HG03558 (cell line): ENCODE data around the gene PPP4R3A.
A peak's percentile ranks its signal among the peaks of the same experiment; 100 is the strongest.
"Not testable (repeated sequence)": the region's sequence is repeated elsewhere in the genome, so short reads cannot be mapped to it uniquely, and the experiment has no call there.

Experiments
- ATAC-seq: cut with Tn5 transposase; IDR thresholded peaks from one replicate; pipeline ENCODE4 v1.9.1; 2021; ENCODE audit warnings: moderate number of reproducible peaks; ENCODE audit not compliant: unreplicated experiment; ENCODE audit errors: extremely low read depth

PPP4R3A gene

DNA sequence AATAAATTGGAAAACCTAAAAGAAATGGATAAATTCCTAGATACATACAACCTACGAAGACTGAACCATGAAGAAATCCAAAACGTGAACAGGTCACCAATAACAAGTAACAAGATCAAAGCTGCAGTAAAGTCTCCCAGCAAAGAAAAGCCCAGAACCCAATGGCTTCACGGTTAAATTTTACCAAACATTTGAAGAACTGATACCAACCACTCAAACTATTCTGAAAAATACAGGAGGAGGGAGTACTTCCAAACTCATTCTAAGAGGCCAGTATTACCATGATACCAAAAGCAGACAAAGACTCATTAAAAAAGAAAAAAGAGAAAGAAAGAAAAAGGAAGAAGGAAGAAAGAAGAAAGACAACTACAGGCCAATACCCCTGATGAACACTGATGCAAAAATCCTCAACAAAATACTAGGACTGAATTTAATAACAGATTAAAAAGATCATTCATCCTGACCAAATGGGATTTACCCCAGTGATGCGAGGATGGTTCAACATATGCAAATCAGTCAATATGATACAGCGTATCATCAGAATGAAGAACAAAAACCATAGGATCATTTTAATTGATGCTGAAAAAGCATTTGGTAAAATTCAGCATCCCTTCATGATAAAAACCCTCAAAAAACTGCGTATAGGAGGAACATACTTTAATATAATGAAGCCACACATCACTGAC lies 65.6 kb downstream of the PPP4R3A start:
- no peak for ATAC-seq

DNA sequence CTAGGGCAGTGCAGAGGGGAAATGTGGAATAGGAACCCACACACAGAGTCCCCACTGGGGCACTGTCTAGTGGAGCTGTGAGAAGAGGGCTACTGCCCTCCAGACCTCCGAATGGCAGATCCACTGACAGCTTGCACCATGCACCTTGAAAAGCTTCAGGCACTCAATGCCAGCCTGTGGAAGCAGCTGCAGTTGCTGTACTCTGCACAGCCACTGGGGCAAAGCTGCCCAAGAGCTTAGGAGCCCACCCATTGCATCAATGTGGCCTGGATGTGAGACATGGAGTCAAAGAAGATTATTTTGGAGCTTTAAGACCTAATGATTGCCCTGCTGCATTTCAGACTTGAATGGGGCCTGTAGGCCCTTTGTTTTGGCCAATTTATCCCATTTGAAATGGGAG lies 70.8 kb downstream of the PPP4R3A start:
- ATAC-seq: no peak

DNA sequence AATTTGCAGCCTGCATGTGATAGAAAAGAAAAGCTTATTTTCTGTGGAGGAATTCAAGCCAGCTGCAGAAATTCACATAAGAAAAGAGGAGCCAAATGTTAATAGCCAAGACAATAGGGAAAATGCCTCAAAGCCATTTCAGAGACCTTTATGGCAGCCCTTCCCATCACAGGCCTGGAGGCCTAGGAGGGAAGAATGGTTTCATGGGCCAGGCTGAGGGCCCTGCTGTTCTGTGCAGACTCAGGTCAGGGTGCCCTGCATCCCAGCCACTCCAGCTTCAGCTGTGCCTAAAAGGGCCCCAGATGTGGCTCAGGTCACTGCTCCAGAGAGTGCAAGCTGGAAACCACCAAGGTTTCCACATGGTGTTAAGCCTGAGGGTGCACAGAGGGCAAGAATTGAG lies 71.3 kb downstream of the PPP4R3A start:
- no peak for ATAC-seq

DNA sequence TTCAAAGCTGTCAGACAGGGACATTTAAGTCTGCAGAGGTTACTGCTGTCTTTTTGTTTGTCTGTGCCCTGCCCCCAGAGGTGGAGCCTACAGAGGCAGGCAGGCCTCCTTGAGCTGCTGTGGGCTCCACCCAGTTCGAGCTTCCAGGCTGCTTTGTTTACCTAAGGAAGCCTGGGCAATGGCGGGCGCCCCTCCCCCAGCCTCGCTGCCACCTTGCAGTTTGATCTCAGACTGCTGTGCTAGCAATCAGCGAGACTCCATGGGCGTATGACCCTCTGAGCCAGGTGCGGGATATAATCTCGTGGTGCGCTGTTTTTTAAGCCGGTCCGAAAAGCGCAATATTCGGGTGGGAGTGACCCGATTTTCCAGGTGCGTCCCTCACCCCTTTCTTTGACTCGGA lies 73.8 kb downstream of the PPP4R3A start:
- not testable (repeated sequence) for ATAC-seq

DNA sequence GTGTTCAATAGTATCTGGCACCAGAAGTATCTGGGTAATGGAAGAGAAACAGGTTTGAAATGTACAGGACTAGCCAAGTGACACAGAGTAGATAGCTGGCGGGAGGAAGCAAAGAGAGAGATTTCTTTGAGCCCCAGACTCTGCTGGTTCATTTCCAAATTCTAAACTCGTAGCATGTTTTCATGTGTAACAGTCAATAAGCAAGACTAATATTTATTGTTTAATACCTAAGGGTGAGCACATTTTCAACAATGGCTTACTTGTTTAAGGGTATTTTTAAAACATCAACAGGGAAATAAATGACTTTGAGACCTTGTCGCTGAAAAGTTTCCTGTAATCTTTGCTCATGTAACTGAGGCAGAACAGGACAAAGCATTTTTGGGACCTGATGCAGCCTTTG lies 80.7 kb downstream of the PPP4R3A start:
- no peak for ATAC-seq

DNA sequence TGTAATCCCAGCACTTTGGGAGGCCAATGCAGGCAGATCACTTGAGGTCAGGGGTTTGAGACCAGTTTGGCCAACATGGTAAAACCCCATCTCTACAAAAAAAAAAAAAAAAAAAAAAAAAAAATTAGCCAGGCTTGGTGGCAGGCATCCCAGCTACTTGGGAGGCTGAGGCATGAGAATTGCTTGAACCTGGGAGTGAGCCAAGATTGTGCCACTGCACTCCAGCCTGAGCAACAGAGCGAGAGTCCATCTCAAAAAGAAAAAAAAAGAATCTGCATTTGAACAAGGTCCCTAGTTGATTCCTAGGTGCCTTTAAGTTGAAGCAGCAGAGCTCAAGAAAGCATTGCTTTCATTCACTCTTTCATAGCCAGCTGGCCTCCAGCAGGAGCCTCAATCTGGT lies 81.2 kb downstream of the PPP4R3A start:
- ATAC-seq: not testable (repeated sequence)

DNA sequence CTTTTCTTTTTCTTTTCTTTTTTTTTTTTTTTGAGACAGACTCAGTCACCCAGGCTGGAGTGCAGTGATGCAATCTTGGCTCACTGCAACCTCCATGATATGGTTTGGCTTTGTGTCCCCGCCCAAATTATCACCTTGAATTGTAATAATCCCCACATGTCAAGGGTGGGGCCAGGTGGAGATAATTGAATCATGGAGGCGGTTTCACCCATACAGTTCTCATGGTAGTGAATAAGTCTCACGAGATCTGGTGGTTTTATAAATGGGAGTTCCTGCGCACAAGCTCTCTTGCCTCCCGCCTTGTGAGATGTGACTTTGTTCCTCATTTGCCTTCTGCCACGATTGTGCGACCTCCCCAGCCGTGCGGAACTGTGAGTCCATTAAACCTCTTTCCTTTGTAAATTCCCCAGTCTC lies 84.6 kb downstream of the PPP4R3A start:
- not testable (repeated sequence) for ATAC-seq

DNA sequence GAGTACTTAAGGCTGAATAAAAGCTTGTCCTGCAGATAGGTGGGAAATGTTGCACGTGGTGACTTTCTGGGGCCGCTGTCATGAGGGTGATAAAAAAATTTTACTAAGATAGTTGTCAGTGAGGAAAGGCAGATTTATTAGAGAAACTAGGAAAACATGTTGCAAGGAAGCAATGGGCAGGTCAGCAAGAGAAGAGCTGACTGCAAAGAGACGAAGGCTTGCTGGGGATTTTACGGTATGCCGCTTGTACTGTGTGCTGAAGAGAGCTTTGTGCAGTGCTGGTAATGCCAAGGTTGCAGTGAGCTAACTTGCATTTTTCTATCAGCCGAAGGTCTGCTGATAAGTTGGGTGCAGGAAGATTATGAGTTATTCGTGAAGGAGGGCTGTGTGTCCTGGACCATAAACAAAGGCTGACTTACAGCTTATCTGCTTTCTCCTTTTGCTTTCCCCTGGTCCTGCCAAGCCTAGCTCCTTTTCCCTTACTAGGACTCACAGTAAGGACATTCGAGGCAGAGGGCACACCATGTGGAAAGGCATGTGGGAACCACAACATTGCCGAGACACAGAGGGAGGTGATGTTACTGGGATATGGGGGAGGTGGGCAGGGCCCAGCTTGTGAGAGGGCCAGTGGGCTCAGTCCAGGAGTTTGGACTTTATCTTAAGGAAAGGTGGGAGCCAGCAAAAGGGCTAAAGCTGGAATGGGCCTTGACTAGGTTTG lies 85.1 kb downstream of the PPP4R3A start:
- ATAC-seq: no peak

DNA sequence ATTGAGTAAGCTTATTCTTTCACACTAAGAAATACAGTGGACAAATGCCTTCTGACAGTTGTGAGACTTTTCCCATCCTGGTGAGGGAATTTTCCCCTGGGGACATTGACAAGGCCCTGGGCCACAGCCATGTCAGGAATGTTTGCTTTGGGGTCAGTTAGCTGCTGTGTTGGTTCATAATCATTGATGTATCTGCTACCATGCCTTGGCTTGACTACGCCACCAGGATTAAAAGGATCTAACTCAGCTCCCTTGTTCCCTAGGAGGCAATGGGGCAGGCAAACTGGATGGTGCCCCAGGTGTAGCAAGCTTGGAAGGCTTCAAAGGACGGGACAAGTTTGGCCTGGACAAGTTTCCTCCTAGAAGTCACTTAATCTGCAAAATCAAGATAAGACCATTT lies 89.4 kb downstream of the PPP4R3A start:
- ATAC-seq: no peak

DNA sequence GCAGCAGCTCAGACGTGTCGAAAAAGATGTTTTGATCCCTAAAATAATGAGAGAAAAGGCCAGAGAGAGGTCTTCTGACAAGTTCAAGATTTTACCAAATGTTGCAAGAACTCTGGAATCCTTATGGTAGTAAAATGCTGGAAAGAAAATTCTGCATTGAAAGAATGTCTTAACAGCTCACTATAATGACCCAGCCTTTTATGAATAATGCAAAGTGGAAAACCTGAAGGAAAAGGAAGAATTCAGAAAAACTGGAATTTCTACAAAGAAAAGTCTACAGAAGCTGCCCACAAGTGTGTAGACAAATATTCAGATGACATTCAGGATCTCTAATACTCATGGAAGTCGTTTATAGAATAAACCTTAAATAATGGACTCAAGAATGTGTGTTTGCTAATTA lies 90.7 kb downstream of the PPP4R3A start:
- no peak for ATAC-seq

DNA sequence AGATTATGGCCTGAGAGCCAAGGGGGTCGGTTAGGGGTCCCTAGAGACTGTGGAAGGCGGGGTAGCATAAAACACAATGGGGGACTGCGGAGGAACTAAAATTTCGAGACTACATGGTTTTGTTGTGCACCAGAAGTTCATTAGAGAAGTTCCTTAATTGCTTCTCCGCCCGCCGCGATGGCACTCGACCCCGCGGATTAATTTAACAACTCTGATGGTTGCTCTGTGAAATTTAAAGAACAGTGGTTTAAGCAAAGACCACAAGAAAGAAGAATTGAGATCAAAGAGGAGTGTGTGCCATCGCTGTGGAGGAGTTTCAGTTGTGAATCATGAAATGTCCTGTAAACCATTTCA lies 91.1 kb downstream of the PPP4R3A start:
- ATAC-seq: no peak

DNA sequence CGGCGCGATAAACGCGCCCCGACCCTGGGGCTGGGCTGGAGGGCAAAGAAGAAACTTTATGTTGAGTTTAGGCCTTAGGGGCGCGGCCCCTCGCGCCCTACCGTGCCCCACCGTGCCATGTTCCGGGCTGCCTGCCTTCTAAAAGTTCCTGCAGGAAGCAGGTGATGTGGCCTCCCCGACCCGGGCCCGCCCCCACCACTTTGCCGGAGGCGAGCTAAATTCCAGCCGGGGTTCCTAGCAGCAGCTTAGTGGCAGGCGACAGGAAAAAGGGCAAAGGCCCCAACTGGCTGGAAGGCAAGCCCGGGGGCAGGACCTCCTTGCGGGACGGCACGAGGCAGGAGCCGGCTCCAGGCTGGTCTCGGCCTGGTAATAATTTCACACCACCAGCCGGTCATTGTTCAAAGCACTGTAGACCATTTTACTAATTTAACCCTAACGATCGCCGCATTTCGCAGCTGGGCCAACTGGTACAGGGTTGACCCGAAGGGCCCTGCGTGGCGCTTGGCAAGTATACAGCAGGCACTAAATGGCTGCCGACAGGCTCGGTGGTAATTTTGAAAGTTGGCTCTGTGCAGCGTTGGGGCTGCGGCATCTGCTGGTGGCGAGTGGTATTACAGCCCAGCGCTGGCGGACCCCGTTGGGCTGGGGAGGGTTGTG lies 91.6 kb downstream of the PPP4R3A start:
- no peak for ATAC-seq

DNA sequence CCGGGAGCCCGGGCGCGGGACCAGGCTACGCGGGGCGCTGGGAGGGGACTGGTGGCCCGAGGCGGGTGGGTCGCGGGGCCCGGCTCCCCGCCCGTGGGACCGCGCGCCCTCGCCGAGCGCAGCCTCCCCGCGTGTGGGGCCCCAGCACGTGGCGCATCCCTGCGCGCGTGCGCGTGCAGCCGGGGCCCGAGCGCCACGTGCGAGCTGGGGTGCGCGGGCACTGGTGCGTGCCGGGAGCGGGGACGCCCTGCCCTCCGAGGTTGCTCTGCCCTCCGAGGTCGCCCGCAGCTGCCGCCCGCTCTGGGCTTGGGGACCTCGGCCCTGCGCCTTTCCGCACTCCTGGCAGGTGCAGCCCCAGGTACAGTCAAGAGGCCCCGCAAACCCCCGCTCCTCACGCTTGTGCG lies 92.1 kb downstream of the PPP4R3A start:
- ATAC-seq: peak; percentile 13

DNA sequence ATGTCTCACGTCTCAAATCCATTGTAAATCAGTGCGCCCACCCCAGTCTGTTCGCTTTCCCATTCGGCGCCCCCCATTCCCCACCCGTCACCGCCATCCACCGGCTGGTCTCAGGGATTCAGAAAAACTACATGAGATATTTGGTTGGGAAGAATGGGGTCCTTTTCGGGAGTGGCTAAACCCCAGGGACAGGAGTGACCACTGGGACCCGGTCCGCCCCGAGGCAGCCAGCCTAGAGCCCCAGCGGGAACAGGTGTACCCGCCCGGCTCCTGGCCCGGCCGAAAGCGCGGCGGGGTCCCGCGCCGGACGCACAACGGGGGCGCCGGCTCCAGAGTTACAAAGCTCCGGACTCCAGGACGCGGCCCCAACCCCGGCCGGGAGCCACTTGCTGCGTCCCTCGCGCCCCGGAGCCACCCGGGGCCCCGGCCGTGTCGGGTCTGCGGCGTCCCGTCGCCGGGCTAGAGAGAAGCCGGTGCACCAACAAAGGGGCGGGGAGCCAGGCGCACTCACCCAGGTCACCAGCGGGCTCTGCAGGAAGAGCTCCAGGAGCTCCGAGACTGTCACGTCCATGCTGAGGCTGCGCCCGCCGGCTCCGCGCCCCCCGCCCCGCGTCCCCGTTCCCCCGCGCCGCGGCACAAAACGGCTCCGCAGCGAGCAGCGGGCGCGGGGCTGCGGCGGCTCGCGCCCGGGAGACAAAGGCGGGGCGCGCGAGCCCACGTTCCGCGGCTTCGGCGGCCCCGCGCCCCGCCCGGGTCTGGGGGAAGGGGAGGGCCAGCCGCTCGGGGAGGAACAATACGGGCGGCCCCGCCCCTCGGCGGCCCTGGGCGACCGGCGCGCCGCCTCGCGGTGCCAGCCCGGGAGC lies 92.8 kb downstream of the PPP4R3A start, which contains the start of gene CCDC88C:
TSS of gene CCDC88C (minus strand) at position 701 of the 863 bp plus-strand sequence. CDS start at position 571, 130 bp downstream.
- peak; percentile 34 for ATAC-seq

DNA sequence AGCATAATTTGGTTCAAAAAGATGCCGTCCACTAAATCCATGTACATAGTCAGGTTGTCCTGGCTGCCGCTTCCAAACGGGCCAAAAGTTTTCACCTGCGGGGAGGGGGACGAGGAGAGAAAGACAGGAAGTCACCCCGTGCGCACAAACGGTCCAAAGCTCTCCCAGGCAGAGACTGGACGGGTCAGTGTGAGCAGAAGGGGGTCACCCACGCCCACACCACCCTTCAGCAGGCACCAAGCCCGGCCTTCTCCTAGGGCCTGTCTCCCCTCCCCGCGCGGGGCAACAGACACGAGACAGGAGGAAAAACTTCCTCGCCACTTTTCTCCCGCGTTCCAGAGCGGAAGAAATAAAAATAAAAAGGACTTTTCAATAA lies 93.4 kb downstream of the PPP4R3A start:
- ATAC-seq: no peak

DNA sequence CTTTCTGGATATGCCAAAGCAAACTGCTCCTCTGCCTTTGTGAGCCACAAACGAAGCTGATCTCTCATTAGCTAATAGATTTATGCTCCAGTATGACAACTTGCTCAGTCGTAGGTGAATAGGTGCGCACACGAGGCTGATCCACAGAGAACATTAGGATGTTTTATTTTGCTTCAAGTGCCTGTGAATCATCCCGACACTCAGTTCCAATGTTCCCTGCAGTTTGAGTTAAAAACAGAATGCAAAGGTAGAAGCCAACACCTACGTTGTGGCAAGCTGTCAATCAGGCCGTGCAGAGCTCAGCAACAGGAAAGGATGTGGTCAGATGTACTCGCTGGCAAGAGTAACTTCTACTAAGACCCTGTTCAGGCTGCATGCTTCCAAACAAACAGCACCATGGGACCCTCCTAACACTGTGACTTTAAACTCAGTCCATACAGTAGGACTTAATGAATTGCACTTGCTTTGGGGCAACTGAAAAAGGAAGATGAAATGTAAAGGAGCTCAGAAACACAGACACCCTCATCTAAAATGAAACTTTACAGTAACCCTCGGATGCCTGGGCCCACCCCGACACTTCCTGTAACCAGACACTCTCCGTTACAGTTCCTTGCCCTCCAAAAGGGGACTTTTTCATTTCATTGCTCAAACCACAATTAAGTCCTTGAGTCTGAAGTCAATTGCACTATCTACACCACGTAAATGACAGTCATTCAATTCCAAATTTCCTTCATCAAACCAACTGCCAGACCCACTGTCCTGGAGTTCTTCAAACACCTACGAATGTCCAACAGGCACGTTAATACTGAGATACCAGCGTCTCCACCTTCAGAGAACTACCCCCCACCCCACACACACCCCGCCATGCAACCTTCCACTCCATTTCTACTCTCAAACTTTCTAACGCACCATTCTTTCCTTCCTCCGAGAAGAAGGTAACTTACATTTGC lies 94.0 kb downstream of the PPP4R3A start:
- ATAC-seq: peak; percentile 35

DNA sequence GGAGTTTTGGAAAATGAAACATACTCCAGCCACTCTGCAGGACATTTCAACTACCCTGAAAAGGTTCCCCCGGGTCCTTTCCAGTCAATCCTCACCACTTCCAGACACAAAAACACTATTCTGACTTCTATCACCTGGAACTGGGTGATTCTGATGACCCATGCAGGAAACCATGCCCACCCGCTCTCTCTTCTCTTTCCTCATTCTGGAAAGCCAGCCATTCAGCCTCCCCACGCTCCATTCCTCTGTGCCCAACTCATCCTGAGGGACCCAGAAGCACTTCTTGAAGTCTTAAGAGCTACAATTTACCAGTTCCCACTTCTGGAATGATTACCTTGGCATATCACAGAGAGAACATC lies 95.7 kb downstream of the PPP4R3A start:
- ATAC-seq: no peak

DNA sequence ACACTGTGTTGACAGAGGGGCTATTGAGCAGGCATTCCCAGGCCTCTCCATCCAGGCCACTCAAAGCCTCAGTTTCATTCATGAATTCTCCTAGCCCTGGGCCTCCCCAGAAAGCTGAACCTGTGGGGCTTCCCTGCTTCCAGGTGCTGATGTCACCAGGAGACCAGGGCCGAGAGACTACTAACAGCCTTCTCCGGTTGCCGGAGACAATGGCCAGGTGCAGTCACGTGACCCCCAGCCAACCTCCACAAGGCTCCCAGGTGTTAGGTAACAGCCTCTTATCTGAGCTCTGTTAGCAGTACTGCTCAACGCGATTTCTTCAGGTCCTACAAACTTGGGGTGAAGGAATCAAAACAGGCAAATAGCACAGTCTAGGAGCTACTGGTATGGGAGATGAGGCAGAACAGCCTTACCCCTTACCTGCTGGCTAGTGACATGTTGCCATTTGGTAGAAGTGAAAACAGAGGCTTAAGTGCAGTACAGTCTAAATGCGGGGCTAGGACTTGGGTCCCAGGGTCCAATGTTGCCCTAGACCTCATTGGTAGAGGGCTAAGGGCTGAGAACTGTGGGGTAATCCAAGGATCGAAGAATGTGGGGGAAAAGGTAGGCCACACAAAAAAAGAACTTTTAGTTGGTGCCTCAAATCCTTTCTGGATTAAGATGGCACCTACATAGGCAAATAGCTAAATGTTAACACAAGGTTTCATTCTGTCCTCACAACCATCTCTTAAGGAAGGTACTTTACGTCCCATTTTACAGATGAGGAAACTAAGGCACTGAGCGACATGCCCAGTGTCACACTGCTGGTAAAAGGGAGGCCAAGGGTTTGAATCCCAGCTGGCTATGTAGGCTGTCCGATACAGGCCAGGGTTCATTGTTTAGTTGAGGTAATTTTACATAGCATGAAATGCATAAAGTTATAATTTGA lies 96.3 kb downstream of the PPP4R3A start:
- no peak for ATAC-seq

DNA sequence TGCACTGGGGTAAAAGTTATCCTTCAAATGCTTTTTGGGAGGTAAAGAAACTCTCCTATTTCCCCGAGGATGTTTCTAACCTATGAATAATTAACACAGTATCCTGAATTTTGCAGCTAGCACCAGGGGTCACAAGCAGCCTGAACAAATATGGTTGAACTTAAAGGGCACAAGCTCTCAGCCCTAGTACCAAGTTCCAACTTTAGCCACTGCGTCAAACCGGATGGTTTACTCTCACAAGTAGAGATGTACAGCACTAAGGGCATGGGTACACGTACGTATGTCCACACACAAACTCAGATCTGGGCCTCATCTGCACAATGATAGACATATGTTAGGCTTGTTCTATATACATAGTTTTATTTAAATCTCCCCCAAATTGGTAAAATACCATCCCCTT lies 97.2 kb downstream of the PPP4R3A start:
- ATAC-seq: no peak
